ENCODE results near the gene AKR1E2.

GRCh38 chr10:4813023-4813422 lies 13.0 kb upstream of the AKR1E2 start:
- no peak for TF ChIP-seq CTCF (IDR thresholded peaks at IDR 0.05; ENCODE audit: insufficient read depth, low read length, poor library complexity, severe bottlenecking)
- no peak for TF ChIP-seq EZH2phosphoT487 (conservative IDR thresholded peaks at IDR 0.05; ENCODE audit: low read length)

Measured in SU-DHL-6 (cell line).